ENCODE results near the gene SETD5.

The SETD5 gene, protein sequence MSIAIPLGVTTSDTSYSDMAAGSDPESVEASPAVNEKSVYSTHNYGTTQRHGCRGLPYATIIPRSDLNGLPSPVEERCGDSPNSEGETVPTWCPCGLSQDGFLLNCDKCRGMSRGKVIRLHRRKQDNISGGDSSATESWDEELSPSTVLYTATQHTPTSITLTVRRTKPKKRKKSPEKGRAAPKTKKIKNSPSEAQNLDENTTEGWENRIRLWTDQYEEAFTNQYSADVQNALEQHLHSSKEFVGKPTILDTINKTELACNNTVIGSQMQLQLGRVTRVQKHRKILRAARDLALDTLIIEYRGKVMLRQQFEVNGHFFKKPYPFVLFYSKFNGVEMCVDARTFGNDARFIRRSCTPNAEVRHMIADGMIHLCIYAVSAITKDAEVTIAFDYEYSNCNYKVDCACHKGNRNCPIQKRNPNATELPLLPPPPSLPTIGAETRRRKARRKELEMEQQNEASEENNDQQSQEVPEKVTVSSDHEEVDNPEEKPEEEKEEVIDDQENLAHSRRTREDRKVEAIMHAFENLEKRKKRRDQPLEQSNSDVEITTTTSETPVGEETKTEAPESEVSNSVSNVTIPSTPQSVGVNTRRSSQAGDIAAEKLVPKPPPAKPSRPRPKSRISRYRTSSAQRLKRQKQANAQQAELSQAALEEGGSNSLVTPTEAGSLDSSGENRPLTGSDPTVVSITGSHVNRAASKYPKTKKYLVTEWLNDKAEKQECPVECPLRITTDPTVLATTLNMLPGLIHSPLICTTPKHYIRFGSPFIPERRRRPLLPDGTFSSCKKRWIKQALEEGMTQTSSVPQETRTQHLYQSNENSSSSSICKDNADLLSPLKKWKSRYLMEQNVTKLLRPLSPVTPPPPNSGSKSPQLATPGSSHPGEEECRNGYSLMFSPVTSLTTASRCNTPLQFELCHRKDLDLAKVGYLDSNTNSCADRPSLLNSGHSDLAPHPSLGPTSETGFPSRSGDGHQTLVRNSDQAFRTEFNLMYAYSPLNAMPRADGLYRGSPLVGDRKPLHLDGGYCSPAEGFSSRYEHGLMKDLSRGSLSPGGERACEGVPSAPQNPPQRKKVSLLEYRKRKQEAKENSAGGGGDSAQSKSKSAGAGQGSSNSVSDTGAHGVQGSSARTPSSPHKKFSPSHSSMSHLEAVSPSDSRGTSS (N-terminal part only)

DNA sequence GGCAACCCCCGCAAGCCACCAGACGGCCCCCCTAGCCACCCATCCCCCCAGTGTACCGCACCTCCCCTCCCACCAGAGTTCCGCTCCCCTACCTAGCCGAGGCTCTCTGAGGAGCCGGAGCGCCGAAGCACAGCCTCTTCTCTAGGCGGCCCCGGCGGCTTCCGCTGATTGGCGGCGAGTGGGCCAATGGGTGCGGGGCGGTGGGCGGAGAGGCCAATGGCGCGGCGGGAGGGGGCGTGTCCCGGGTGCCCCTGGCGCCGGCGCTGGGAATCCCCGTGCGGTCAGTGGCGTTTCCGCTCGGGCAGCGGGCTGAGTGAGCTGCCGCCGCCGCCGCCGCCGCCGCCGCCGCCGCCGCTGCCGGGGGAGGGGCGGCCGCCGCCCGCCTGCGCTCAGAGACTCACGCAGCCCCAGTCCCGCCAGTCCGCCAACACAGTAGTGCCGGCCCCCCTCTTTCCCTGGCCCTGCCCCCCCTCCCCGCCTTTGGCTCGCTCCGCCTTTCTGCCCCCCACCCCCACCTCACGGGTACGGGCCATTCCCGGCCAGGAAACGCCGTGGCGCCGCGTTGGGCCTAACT lies at the start of gene SETD5:
TSS of gene SETD5 (plus strand) at position 284 of the 574 bp plus-strand sequence. CDS start 31,324 bp downstream, outside the sequence.
- peaks cover 58% of the 10 kb centered on the region for H3K4me1 ChIP-seq (ENCODE audit: insufficient read depth, low read length)
- H3K36me3 ChIP-seq (ENCODE audit: insufficient read depth, low read length), result peaks cover 11% of the 10 kb centered on the region
- H3K9ac ChIP-seq (ENCODE audit: low read length), result peak within 1 kb of the TSS; percentile 93
- peak within 1 kb of the TSS; percentile 85 for H3K27ac ChIP-seq (ENCODE audit: low read depth, low read length)
- peak within 1 kb of the TSS; percentile 77 to 88 for H3K4me3 ChIP-seq (ENCODE audit: low read depth in 1 of 2, low read length in 2 of 2)
- no peaks in the 10 kb centered on the region for H3K27me3 ChIP-seq (ENCODE audit: control insufficient read depth in 1 of 2, insufficient read depth in 2 of 2, low read length in 2 of 2)
- no peaks in the 10 kb centered on the region for H3K9me3 ChIP-seq (ENCODE audit: low read length)

DNA sequence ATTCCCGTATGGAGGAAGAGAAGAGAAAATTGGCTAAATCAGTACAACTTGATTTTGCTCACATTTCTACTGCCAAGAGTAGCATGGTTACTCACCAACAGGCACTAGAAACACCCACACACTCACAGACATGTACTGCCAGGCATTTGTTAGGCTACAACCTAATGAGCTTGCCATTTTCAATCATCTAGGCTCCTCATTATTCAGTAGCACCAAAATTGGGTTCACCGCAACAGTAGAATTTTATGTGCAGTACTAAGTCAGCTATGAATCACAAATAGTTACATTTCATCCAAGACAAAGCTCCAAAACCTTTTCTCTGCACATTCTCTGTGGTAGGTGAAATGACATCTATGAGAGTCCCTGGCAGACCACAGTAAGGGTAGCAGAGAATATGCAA lies 49.5 kb upstream of the SETD5 start:
- Histone ChIP-seq H3K4me3 (ENCODE audit: low read depth in 1 of 2, low read length in 2 of 2) (no peak overlapping the region), H3K4me1 (ENCODE audit: insufficient read depth, low read length) (peaks cover 1% of the 10 kb centered on the region), H3K9ac (ENCODE audit: low read length) (no peak overlapping the region), H3K36me3 (ENCODE audit: insufficient read depth, low read length) (no peaks in the 10 kb centered on the region), H3K27ac (ENCODE audit: low read depth, low read length) (no peak overlapping the region), H3K9me3 (ENCODE audit: low read length) (no peaks in the 10 kb centered on the region), H3K27me3 (ENCODE audit: control insufficient read depth in 1 of 2, insufficient read depth in 2 of 2, low read length in 2 of 2) (no peaks in the 10 kb centered on the region)

DNA sequence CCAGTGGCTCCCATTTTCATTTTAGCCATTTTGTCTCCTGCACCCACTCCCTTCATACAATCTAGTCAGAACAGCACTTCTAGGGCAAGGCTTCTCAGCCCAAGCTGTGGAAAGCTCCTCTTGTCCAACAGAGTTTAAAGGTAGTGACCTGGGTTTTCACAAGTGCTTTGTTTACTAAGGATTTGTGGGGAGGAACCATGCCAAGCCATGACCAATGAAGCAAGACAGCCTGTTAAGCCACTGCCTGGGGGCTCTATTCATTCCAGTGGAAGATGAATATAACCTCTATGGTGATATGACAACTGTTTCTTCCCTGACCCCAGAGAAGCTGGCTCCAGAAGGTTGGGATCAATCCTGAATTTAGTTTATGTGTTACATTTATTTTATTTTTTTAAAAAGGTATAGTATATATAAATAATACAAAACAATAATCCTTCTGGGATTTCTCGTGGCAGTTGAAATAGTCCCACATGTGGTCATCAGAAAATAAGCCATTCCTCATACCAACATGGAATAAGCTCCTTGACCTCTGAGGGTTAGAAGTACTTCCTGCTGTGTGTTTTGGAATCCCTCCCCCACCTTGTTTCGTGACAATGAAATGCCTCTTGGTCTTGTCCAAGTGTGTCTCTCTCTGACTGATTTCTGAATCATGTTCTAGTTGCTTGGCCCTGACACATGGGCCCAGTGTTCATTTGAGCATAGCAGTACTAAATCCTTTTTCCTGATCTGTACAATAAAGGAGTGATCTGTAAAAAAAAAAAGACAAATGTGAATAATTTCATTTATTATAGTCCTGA lies 47.9 kb upstream of the SETD5 start:
- H3K36me3 ChIP-seq (ENCODE audit: insufficient read depth, low read length), result no peaks in the 10 kb centered on the region
- H3K4me3 ChIP-seq (ENCODE audit: low read depth in 1 of 2, low read length in 2 of 2), result no peak overlapping the region
- H3K4me1 ChIP-seq (ENCODE audit: insufficient read depth, low read length), result peaks cover 8% of the 10 kb centered on the region
- H3K27me3 ChIP-seq (ENCODE audit: control insufficient read depth in 1 of 2, insufficient read depth in 2 of 2, low read length in 2 of 2), result no peaks in the 10 kb centered on the region
- no peaks in the 10 kb centered on the region for H3K9me3 ChIP-seq (ENCODE audit: low read length)
- no peak overlapping the region for H3K9ac ChIP-seq (ENCODE audit: low read length)
- H3K27ac ChIP-seq (ENCODE audit: low read depth, low read length), result no peak overlapping the region

DNA sequence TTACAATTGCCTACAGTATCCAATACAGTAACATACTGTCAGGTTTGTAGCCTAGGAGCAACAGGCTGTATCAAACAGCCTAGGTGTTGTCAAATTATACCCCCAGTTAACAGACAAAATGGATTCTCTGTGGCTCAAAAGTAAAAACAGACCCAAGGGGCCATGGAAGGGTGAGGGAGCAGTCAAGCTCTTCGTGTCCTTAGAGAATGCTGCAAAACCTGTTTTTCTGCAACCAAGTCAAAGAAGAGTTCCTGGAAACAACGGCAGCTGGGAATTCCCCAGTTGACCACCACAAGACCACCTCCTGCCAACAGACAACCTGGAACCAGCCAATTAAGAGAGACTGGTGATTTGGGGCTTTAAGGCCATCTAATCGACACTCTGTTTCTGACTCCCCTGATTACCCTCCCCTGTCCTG lies 45.7 kb upstream of the SETD5 start:
- Histone ChIP-seq H3K27ac (ENCODE audit: low read depth, low read length) (no peak overlapping the region), H3K9ac (ENCODE audit: low read length) (no peak overlapping the region)

GRCh38 chr3:9352917-9353752 lies 44.3 kb upstream of the SETD5 start:
- H3K4me3 ChIP-seq (ENCODE audit: low read depth in 1 of 2, low read length in 2 of 2), result no peak overlapping the region
- H3K9me3 ChIP-seq (ENCODE audit: low read length), result no peaks in the 10 kb centered on the region
- H3K36me3 ChIP-seq (ENCODE audit: insufficient read depth, low read length), result no peaks in the 10 kb centered on the region
- H3K4me1 ChIP-seq (ENCODE audit: insufficient read depth, low read length), result peaks cover 8% of the 10 kb centered on the region
- H3K27me3 ChIP-seq (ENCODE audit: control insufficient read depth in 1 of 2, insufficient read depth in 2 of 2, low read length in 2 of 2), result no peaks in the 10 kb centered on the region
- no peak overlapping the region for H3K9ac ChIP-seq (ENCODE audit: low read length)
- no peak overlapping the region for H3K27ac ChIP-seq (ENCODE audit: low read depth, low read length)

More for the DNA sequence above, 45.7 kb upstream of the SETD5 start:
- H3K27me3 ChIP-seq (ENCODE audit: control insufficient read depth in 1 of 2, insufficient read depth in 2 of 2, low read length in 2 of 2), result no peaks in the 10 kb centered on the region
- no peaks in the 10 kb centered on the region for H3K9me3 ChIP-seq (ENCODE audit: low read length)
- peaks cover 8% of the 10 kb centered on the region for H3K4me1 ChIP-seq (ENCODE audit: insufficient read depth, low read length)
- H3K36me3 ChIP-seq (ENCODE audit: insufficient read depth, low read length), result no peaks in the 10 kb centered on the region
- H3K4me3 ChIP-seq (ENCODE audit: low read depth in 1 of 2, low read length in 2 of 2), result no peak overlapping the region

GRCh38 chr3:9361691-9362388 lies 35.6 kb upstream of the SETD5 start:
- Histone ChIP-seq H3K9me3 (ENCODE audit: low read length) (no peaks in the 10 kb centered on the region), H3K27ac (ENCODE audit: low read depth, low read length) (no peak overlapping the region), H3K4me1 (ENCODE audit: insufficient read depth, low read length) (peaks cover 18% of the 10 kb centered on the region), H3K27me3 (ENCODE audit: control insufficient read depth in 1 of 2, insufficient read depth in 2 of 2, low read length in 2 of 2) (no peaks in the 10 kb centered on the region), H3K36me3 (ENCODE audit: insufficient read depth, low read length) (peaks cover 16% of the 10 kb centered on the region), H3K9ac (ENCODE audit: low read length) (no peak overlapping the region), H3K4me3 (ENCODE audit: low read depth in 1 of 2, low read length in 2 of 2) (peak overlapping the region in 1 of 2 donors; percentile 86)

GRCh38 chr3:9362731-9363530 lies 34.5 kb upstream of the SETD5 start, which contains the start of gene THUMPD3:
THUMPD3 (plus strand) TSS chr3:9363054; CDS start chr3:9365069, 2,015 bp downstream.
- Histone ChIP-seq H3K4me1 (ENCODE audit: insufficient read depth, low read length) (peaks cover 18% of the 10 kb centered on the region), H3K27me3 (ENCODE audit: control insufficient read depth in 1 of 2, insufficient read depth in 2 of 2, low read length in 2 of 2) (no peaks in the 10 kb centered on the region), H3K9ac (ENCODE audit: low read length) (peak within 1 kb of the TSS; percentile 92)

DNA sequence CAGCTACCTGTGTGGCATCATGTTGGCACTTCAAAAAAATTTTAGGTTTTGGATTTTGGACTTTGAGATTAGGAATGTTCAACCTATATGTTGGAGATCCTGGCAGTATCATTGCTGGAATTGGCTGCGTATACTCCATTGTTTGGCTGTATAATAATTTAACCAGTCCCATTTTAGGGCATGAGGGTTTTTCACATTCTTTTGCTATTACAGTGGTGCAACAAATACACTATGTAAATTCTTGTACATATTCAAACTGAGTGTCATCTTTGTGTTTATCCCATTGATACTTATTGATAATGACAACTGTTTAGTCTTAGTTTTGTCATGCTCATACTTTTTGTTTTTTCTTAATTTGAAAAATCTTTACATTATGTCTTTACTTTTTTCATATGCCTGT lies 27.9 kb upstream of the SETD5 start:
- Histone ChIP-seq H3K4me3 (ENCODE audit: low read depth in 1 of 2, low read length in 2 of 2) (no peak overlapping the region), H3K36me3 (ENCODE audit: insufficient read depth, low read length) (peaks cover 79% of the 10 kb centered on the region), H3K27ac (ENCODE audit: low read depth, low read length) (no peak overlapping the region), H3K4me1 (ENCODE audit: insufficient read depth, low read length) (peaks cover 5% of the 10 kb centered on the region), H3K9ac (ENCODE audit: low read length) (no peak overlapping the region), H3K9me3 (ENCODE audit: low read length) (no peaks in the 10 kb centered on the region), H3K27me3 (ENCODE audit: control insufficient read depth in 1 of 2, insufficient read depth in 2 of 2, low read length in 2 of 2) (no peaks in the 10 kb centered on the region)

More at GRCh38 chr3:9362731-9363530, 34.5 kb upstream of the SETD5 start, which contains the start of gene THUMPD3:
- Histone ChIP-seq H3K9me3 (ENCODE audit: low read length) (no peaks in the 10 kb centered on the region), H3K27ac (ENCODE audit: low read depth, low read length) (peak within 1 kb of the TSS; percentile 81), H3K4me3 (ENCODE audit: low read depth in 1 of 2, low read length in 2 of 2) (peak within 1 kb of the TSS; percentile 70 to 86), H3K36me3 (ENCODE audit: insufficient read depth, low read length) (peaks cover 26% of the 10 kb centered on the region)

GRCh38 chr3:9373465-9373864 lies 23.9 kb upstream of the SETD5 start:
- no peaks in the 10 kb centered on the region for H3K4me1 ChIP-seq (ENCODE audit: insufficient read depth, low read length)
- H3K4me3 ChIP-seq (ENCODE audit: low read depth in 1 of 2, low read length in 2 of 2), result no peak overlapping the region
- no peaks in the 10 kb centered on the region for H3K9me3 ChIP-seq (ENCODE audit: low read length)
- peaks cover 83% of the 10 kb centered on the region for H3K36me3 ChIP-seq (ENCODE audit: insufficient read depth, low read length)
- H3K27ac ChIP-seq (ENCODE audit: low read depth, low read length), result no peak overlapping the region
- no peak overlapping the region for H3K9ac ChIP-seq (ENCODE audit: low read length)
- no peaks in the 10 kb centered on the region for H3K27me3 ChIP-seq (ENCODE audit: control insufficient read depth in 1 of 2, insufficient read depth in 2 of 2, low read length in 2 of 2)

Data from muscle layer of colon (tissue), 2 donors.